ENCODE data around the gene SEMA6C.
"Not testable (repeated sequence)": the region's sequence is repeated elsewhere in the genome, so short reads cannot be mapped to it uniquely, and the experiment has no call there.

Gene SEMA6C

GRCh38 chr1:151146412-151147131 is at the start of gene SEMA6C:
Gene SEMA6C (minus strand): TSS chr1:151146631. CDS start chr1:151142621, 4,010 bp downstream.
- peak; percentile 74 to 80 (median 79) for DNase-seq (ENCODE audit: low read depth in 2 of 3, low spot score in 2 of 3)

GRCh38 chr1:151194894-151195594 is 48.6 kb upstream of the SEMA6C start:
- not testable (repeated sequence) for DNase-seq (ENCODE audit: low read depth in 2 of 3, low spot score in 2 of 3)

GRCh38 chr1:151193856-151194255 is 47.4 kb upstream of the SEMA6C start:
- DNase-seq (ENCODE audit: low read depth in 2 of 3, low spot score in 2 of 3) = no peak

GRCh38 chr1:151193304-151193703 is 46.9 kb upstream of the SEMA6C start:
- DNase-seq (ENCODE audit: low read depth in 2 of 3, low spot score in 2 of 3) = no peak

GRCh38 chr1:151192047-151192446 is 45.6 kb upstream of the SEMA6C start:
- DNase-seq (ENCODE audit: low read depth in 2 of 3, low spot score in 2 of 3) = no peak

- DNase-seq (ENCODE audit: low read depth in 2 of 3, low spot score in 2 of 3) = peak; percentile 56 to 69 (median 61)
Measured at GRCh38 chr1:151189637-151190445, 43.4 kb upstream of the SEMA6C start, which contains the start of gene VPS72. Gene VPS72 (minus strand): TSS chr1:151190197. CDS start chr1:151190121, 76 bp downstream.

GRCh38 chr1:151188667-151189066 is 42.2 kb upstream of the SEMA6C start:
- DNase-seq (ENCODE audit: low read depth in 2 of 3, low spot score in 2 of 3) = not testable (repeated sequence)

GRCh38 chr1:151187205-151187604 is 40.8 kb upstream of the SEMA6C start:
- DNase-seq (ENCODE audit: low read depth in 2 of 3, low spot score in 2 of 3) = no peak

- no peak for DNase-seq (ENCODE audit: low read depth in 2 of 3, low spot score in 2 of 3)
Measured at GRCh38 chr1:151184211-151184610, 37.8 kb upstream of the SEMA6C start.

- DNase-seq (ENCODE audit: low read depth in 2 of 3, low spot score in 2 of 3) = no peak
Measured at GRCh38 chr1:151176514-151177045, 30.1 kb upstream of the SEMA6C start.

GRCh38 chr1:151175863-151176262 is 29.4 kb upstream of the SEMA6C start, which contains the start of gene TMOD4:
Gene TMOD4 (minus strand): TSS chr1:151175981. CDS start chr1:151174875, 1,106 bp downstream.
- DNase-seq (ENCODE audit: low read depth in 2 of 3, low spot score in 2 of 3) = no peak

GRCh38 chr1:151175041-151175741 is 28.8 kb upstream of the SEMA6C start:
- no peak for DNase-seq (ENCODE audit: low read depth in 2 of 3, low spot score in 2 of 3)

- no peak for DNase-seq (ENCODE audit: low read depth in 2 of 3, low spot score in 2 of 3)
Measured at GRCh38 chr1:151171190-151171589, 24.8 kb upstream of the SEMA6C start.

- no peak for DNase-seq (ENCODE audit: low read depth in 2 of 3, low spot score in 2 of 3)
Measured at GRCh38 chr1:151167116-151167515, 20.7 kb upstream of the SEMA6C start.

- DNase-seq (ENCODE audit: low read depth in 2 of 3, low spot score in 2 of 3) = no peak
Measured at GRCh38 chr1:151166505-151166956, 20.1 kb upstream of the SEMA6C start.

GRCh38 chr1:151165738-151166504 is 19.5 kb upstream of the SEMA6C start, which contains the start of the genes LYSMD1 and SCNM1:
Gene LYSMD1 (minus strand): TSS chr1:151165902. CDS start chr1:151165258, 644 bp downstream.
Gene SCNM1 (plus strand): TSS chr1:151166144. CDS start chr1:151166153, 9 bp downstream.
- DNase-seq (ENCODE audit: low read depth in 2 of 3, low spot score in 2 of 3) = peak; percentile 77 to 84 (median 83)

- no peak for DNase-seq (ENCODE audit: low read depth in 2 of 3, low spot score in 2 of 3)
Measured at GRCh38 chr1:151165281-151165737, 18.9 kb upstream of the SEMA6C start.

- DNase-seq (ENCODE audit: low read depth in 2 of 3, low spot score in 2 of 3) = no peak
Measured at GRCh38 chr1:151164732-151165280, 18.4 kb upstream of the SEMA6C start.

GRCh38 chr1:151159373-151159772 is 12.9 kb upstream of the SEMA6C start:
- DNase-seq (ENCODE audit: low read depth in 2 of 3, low spot score in 2 of 3) = no peak
